PC-3 (cell line): ENCODE results near the gene ARHGAP15. TPM values are rescaled to one million over a fixed set of nuclear protein-coding genes. Genes with fewer than 3 reads are reported as not detected.

Experiments
- ATAC-seq: fragments of 200-7000 bp; cut with Tn5 transposase; 2 replicates; pipeline ENCODE4 v1.9.1; 2020; ENCODE audit warnings: mild to moderate bottlenecking, moderate library complexity
- BruUV-seq: library from RNA; stranded (reverse); fragments of 400-500 nt; replicated peaks from 2 replicates; lab custom pipeline; 2021; lab: Mats Ljungman, UMichigan
- CTCF ChIA-PET: fragments of 300-600 bp; sonication (Branson Sonifier 250); formaldehyde crosslinking; loops from one replicate; lab custom pipeline; 2022; ENCODE audit warnings: antibody characterized with exemption; lab: Charles Lee
- POLR2A ChIA-PET: fragments of 300-600 bp; sonication (Branson Sonifier 250); formaldehyde crosslinking; loops from one replicate; lab custom pipeline; 2022; ENCODE audit warnings: antibody characterized with exemption; ENCODE audit not compliant: unreplicated experiment; lab: Charles Lee
- DNase-seq: peaks from one replicate; pipeline ENCODE4 v3.0.0-alpha.2; 2015
- H2AFZ ChIP-seq: fragments of 300-600 bp; sonication (generic); 2 replicates; pipeline ENCODE4 v1.6.0; 2016; ENCODE audit warnings: antibody characterized with exemption, low read length
- H3F3A ChIP-seq: fragments of 300-600 bp; sonication (generic); one replicate; pipeline ENCODE4 v1.6.0; 2017; ENCODE audit warnings: antibody characterized with exemption, low read length, control low read depth, mild to moderate bottlenecking; ENCODE audit not compliant: unreplicated experiment
- H3K27ac ChIP-seq: fragments of 300-600 bp; sonication (generic); 2 replicates; pipeline ENCODE4 v1.5.1; 2016; ENCODE audit warnings: mild to moderate bottlenecking, low read length
- H3K27me3 ChIP-seq: fragments of 300-600 bp; sonication (generic); 2 replicates; pipeline ENCODE4 v1.6.1; 2016; ENCODE audit warnings: low read length, mixed read lengths
- H3K36me3 ChIP-seq: fragments of 300-600 bp; sonication (generic); 2 replicates; pipeline ENCODE4 v1.6.1; 2016; ENCODE audit warnings: low read depth, mixed run types, low read length, mixed read lengths
- H3K4me1 ChIP-seq: fragments of 300-600 bp; sonication (generic); 2 replicates; pipeline ENCODE4 v1.5.1; 2016; ENCODE audit warnings: low read length; ENCODE audit not compliant: insufficient read depth
- H3K4me2 ChIP-seq: fragments of 300-600 bp; sonication (generic); 2 replicates; pipeline ENCODE4 v1.6.0; 2016; ENCODE audit warnings: low read length
- H3K4me3 ChIP-seq: fragments of 300-600 bp; sonication (generic); 2 replicates; pipeline ENCODE4 v1.5.1; 2016; ENCODE audit warnings: mild to moderate bottlenecking, low read length, mixed read lengths
- H3K79me2 ChIP-seq: fragments of 300-600 bp; sonication (generic); 2 replicates; pipeline ENCODE4 v1.6.1; 2017; ENCODE audit warnings: low read length, mixed read lengths
- H3K9ac ChIP-seq: fragments of 300-600 bp; sonication (generic); 2 replicates; pipeline ENCODE4 v1.6.0; 2016; ENCODE audit warnings: mild to moderate bottlenecking, low read length
- H3K9me2 ChIP-seq: fragments of 300-600 bp; sonication (generic); replicated peaks from 2 replicates; pipeline ENCODE4 v1.6.1; 2016; ENCODE audit warnings: mixed run types, low read length, mixed read lengths
- H3K9me3 ChIP-seq: fragments of 300-600 bp; sonication (generic); 2 replicates; pipeline ENCODE4 v1.6.1; 2016; ENCODE audit warnings: low read length, mixed read lengths
- H4K20me1 ChIP-seq: fragments of 300-600 bp; sonication (generic); 2 replicates; pipeline ENCODE4 v1.6.1; 2016; ENCODE audit warnings: low read length, mixed read lengths
- EZH2 ChIP-seq: fragments of 300-600 bp; sonication (generic); IDR thresholded peaks from one replicate; pipeline ENCODE4 v1.6.1; 2017; ENCODE audit warnings: antibody characterized with exemption, mild to moderate bottlenecking, low read length; ENCODE audit not compliant: unreplicated experiment
- EZH2phosphoT487 ChIP-seq: fragments of 300-600 bp; sonication (generic); IDR thresholded peaks from 2 replicates; pipeline ENCODE4 v1.6.1; 2018; ENCODE audit warnings: mild to moderate bottlenecking, antibody characterized with exemption, low read length, borderline replicate concordance
- intact Hi-C: fragments of 100-400 bp; cut with micrococcal nuclease; formaldehyde crosslinking; loops from 2 replicates; pipeline ENCODE4 v1.9.0; 2023
- total RNA-seq: library from RNA; depleted of rRNA; stranded (reverse); fragments of >200 nt; gene quantifications from 2 replicates; pipeline ENCODE4 v1.2.3, GENCODE V29; 2014
- TF ChIP-seq, protein P1 (sequence below): fragments of 300-600 bp; sonication (generic); conservative IDR thresholded peaks from 2 replicates; pipeline ENCODE4 v1.5.1; 2017; ENCODE audit warnings: antibody characterized with exemption, low read depth, mild to moderate bottlenecking, low read length

The ARHGAP15 gene
- total RNA-seq, 1 experiment from 2014 or later = not detected

DNA sequence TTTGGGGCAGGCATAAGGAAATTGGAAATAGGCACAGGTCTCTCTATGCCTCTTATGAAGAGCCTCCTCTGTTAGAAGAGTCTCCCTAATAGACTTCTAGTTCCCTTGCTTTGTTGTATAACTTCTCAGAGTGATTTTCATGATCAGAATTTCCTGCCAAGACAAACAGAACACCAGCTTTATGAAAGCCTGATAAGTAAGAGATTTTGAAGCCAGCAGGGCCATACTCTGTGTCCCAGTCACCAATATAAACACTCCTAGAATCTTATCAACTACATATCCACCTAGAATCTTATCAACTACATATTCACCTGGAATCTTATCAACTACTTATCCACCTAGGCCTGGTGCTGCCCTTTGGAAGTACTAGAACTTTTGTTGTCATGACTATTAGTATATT lies 579.5 kb downstream of the ARHGAP15 start:
- no peaks in the 10 kb centered on the region for H3K79me2 ChIP-seq
- H3K4me2 ChIP-seq = no peak overlapping the region
- H3K27me3 ChIP-seq = no peaks in the 10 kb centered on the region
- H3F3A ChIP-seq = no peaks in the 10 kb centered on the region
- CTCF ChIA-PET = no interaction called here
- H3K36me3 ChIP-seq = no peaks in the 10 kb centered on the region
- no peaks in the 10 kb centered on the region for H4K20me1 ChIP-seq
- no peak overlapping the region for H2AFZ ChIP-seq
- no peaks in the 10 kb centered on the region for H3K9me2 ChIP-seq
- no peak overlapping the region for H3K27ac ChIP-seq
- DNase-seq (no peak), ATAC-seq (no peak)
- H3K4me1 ChIP-seq = peaks cover 21% of the 10 kb centered on the region
- H3K9me3 ChIP-seq = no peaks in the 10 kb centered on the region
- TF ChIP-seq, protein P1, sequence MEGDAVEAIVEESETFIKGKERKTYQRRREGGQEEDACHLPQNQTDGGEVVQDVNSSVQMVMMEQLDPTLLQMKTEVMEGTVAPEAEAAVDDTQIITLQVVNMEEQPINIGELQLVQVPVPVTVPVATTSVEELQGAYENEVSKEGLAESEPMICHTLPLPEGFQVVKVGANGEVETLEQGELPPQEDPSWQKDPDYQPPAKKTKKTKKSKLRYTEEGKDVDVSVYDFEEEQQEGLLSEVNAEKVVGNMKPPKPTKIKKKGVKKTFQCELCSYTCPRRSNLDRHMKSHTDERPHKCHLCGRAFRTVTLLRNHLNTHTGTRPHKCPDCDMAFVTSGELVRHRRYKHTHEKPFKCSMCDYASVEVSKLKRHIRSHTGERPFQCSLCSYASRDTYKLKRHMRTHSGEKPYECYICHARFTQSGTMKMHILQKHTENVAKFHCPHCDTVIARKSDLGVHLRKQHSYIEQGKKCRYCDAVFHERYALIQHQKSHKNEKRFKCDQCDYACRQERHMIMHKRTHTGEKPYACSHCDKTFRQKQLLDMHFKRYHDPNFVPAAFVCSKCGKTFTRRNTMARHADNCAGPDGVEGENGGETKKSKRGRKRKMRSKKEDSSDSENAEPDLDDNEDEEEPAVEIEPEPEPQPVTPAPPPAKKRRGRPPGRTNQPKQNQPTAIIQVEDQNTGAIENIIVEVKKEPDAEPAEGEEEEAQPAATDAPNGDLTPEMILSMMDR = no peak
- TF ChIP-seq EZH2 = no peak
- TF ChIP-seq EZH2phosphoT487 = no peak
- no peak overlapping the region for H3K9ac ChIP-seq
- no peak overlapping the region for H3K4me3 ChIP-seq
- POLR2A ChIA-PET = no interaction called here
- no TSS peak for BruUV-seq
- intact Hi-C loops = no loop called here

- no peak overlapping the region for H3K4me2 ChIP-seq
- ChIA-PET CTCF (no interaction called here), POLR2A (no interaction called here)
- H2AFZ ChIP-seq = no peak overlapping the region
- peaks cover 12% of the 10 kb centered on the region for H3K4me1 ChIP-seq
- H3K36me3 ChIP-seq = no peaks in the 10 kb centered on the region
- H3K27me3 ChIP-seq = no peaks in the 10 kb centered on the region
- no TSS peak for BruUV-seq
- H3K4me3 ChIP-seq = no peak overlapping the region
- no peaks in the 10 kb centered on the region for H4K20me1 ChIP-seq
- H3K27ac ChIP-seq = no peak overlapping the region
- TF ChIP-seq EZH2phosphoT487 (no peak), EZH2 (no peak)
- TF ChIP-seq, protein P1 = no peak
- ATAC-seq = no peak
- no peak overlapping the region for H3K9ac ChIP-seq
- no peaks in the 10 kb centered on the region for H3K79me2 ChIP-seq
- intact Hi-C loops = no loop called here
- H3K9me2 ChIP-seq = no peaks in the 10 kb centered on the region
- DNase-seq = no peak
- no peaks in the 10 kb centered on the region for H3K9me3 ChIP-seq
- H3F3A ChIP-seq = no peaks in the 10 kb centered on the region
Measured at GRCh38 chr2:143710196-143710595, 581.0 kb downstream of the ARHGAP15 start.

- Histone ChIP-seq H3K27me3 (no peaks in the 10 kb centered on the region), H3K9me2 (no peaks in the 10 kb centered on the region), H3K4me1 (peaks cover 5% of the 10 kb centered on the region), H3K9me3 (no peaks in the 10 kb centered on the region), H2AFZ (no peak overlapping the region), H3K4me3 (no peak overlapping the region), H3K79me2 (no peaks in the 10 kb centered on the region), H3K4me2 (no peak overlapping the region), H3K36me3 (no peaks in the 10 kb centered on the region), H3K9ac (no peak overlapping the region), H3F3A (no peaks in the 10 kb centered on the region), H3K27ac (no peak overlapping the region), H4K20me1 (no peaks in the 10 kb centered on the region)
- ATAC-seq (no peak), DNase-seq (no peak)
- BruUV-seq = no TSS peak
- ChIA-PET POLR2A (no interaction called here), CTCF (no interaction called here)
- no peak for TF ChIP-seq EZH2
- intact Hi-C loops = no loop called here
Measured at GRCh38 chr2:143710879-143711278, 581.7 kb downstream of the ARHGAP15 start.
